KMS-11 (cell line): ENCODE measurements around the gene DNASE2.

ENCODE experiments used
- H2AFZ ChIP-seq: fragments of 200-600 bp; sonication (generic); 2 replicates; pipeline ENCODE4 v1.6.1; 2016; ENCODE audit warnings: antibody characterized with exemption, mixed run types, low read depth
- H3K27ac ChIP-seq: fragments of 200-600 bp; sonication (generic); 2 replicates; pipeline ENCODE4 v1.6.1; 2016; ENCODE audit warnings: mild to moderate bottlenecking, mixed run types
- H3K27me3 ChIP-seq: fragments of 200-600 bp; sonication (generic); 2 replicates; pipeline ENCODE4 v1.6.1; 2017; ENCODE audit warnings: mild to moderate bottlenecking, low read depth, mixed run types, moderate library complexity; ENCODE audit not compliant: insufficient read depth
- H3K36me3 ChIP-seq: fragments of 200-600 bp; sonication (generic); 2 replicates; pipeline ENCODE4 v1.6.1; 2017; ENCODE audit warnings: mild to moderate bottlenecking, mixed run types; ENCODE audit not compliant: insufficient read depth
- H3K4me1 ChIP-seq: fragments of 200-600 bp; sonication (generic); 2 replicates; pipeline ENCODE4 v1.6.1; 2016; ENCODE audit warnings: mild to moderate bottlenecking, low read depth, mixed run types; ENCODE audit not compliant: poor library complexity, severe bottlenecking
- H3K4me2 ChIP-seq: fragments of 200-600 bp; sonication (generic); 2 replicates; pipeline ENCODE4 v1.7.0; 2016; ENCODE audit warnings: mild to moderate bottlenecking, mixed run types
- H3K4me3 ChIP-seq: fragments of 200-600 bp; sonication (generic); IDR thresholded peaks from 2 replicates; pipeline ENCODE4 v1.6.1; 2017; ENCODE audit warnings: low read depth, low read length, mixed read lengths; ENCODE audit not compliant: insufficient read depth
- H3K79me2 ChIP-seq: fragments of 200-600 bp; sonication (generic); 2 replicates; pipeline ENCODE4 v1.6.1; 2016; ENCODE audit warnings: low read depth, mixed run types; ENCODE audit not compliant: insufficient read depth
- H3K9ac ChIP-seq: fragments of 200-600 bp; sonication (generic); 2 replicates; pipeline ENCODE4 v1.6.1; 2016; ENCODE audit warnings: mild to moderate bottlenecking, mixed run types
- H4K20me1 ChIP-seq: fragments of 200-600 bp; sonication (generic); 2 replicates; pipeline ENCODE4 v1.6.1; 2016; ENCODE audit warnings: mild to moderate bottlenecking, mixed run types; ENCODE audit not compliant: insufficient read depth
- CTCF ChIP-seq: fragments of 200-600 bp; sonication (generic); conservative IDR thresholded peaks from 2 replicates; pipeline ENCODE4 v1.6.1; 2017; ENCODE audit warnings: low read depth, mild to moderate bottlenecking, antibody characterized with exemption, low read length, moderate library complexity, mixed read lengths

Gene DNASE2

GRCh38 chr19:12843999-12844732, 37.1 kb downstream of the DNASE2 start:
- no peak for TF ChIP-seq CTCF
- Histone ChIP-seq H3K4me2 (no peak overlapping the region), H3K9ac (no peak overlapping the region), H3K27me3 (no peaks in the 10 kb centered on the region), H4K20me1 (no peaks in the 10 kb centered on the region), H2AFZ (no peak overlapping the region), H3K36me3 (no peaks in the 10 kb centered on the region), H3K4me3 (no peak overlapping the region), H3K27ac (no peak overlapping the region), H3K79me2 (no peaks in the 10 kb centered on the region), H3K4me1 (peaks cover 3% of the 10 kb centered on the region)

- Histone ChIP-seq H3K36me3 (no peaks in the 10 kb centered on the region), H2AFZ (no peak overlapping the region), H3K27me3 (no peaks in the 10 kb centered on the region), H3K27ac (no peak overlapping the region), H3K4me2 (no peak overlapping the region), H3K79me2 (no peaks in the 10 kb centered on the region), H3K9ac (no peak overlapping the region), H3K4me3 (no peak overlapping the region), H3K4me1 (peaks cover 3% of the 10 kb centered on the region), H4K20me1 (no peaks in the 10 kb centered on the region)
- TF ChIP-seq CTCF, result no peak
These were observed 37.9 kb downstream of the DNASE2 start for GRCh38 chr19:12843328-12843727.

GRCh38 chr19:12842511-12842910, 38.7 kb downstream of the DNASE2 start:
- no peak overlapping the region for H3K9ac ChIP-seq
- H3K4me2 ChIP-seq, result no peak overlapping the region
- no peak overlapping the region for H3K4me3 ChIP-seq
- H3K27ac ChIP-seq, result no peak overlapping the region
- H2AFZ ChIP-seq, result no peak overlapping the region
- H3K27me3 ChIP-seq, result peaks cover 4% of the 10 kb centered on the region
- no peaks in the 10 kb centered on the region for H3K79me2 ChIP-seq
- no peaks in the 10 kb centered on the region for H3K36me3 ChIP-seq
- H4K20me1 ChIP-seq, result no peaks in the 10 kb centered on the region
- H3K4me1 ChIP-seq, result peaks cover 9% of the 10 kb centered on the region
- TF ChIP-seq CTCF, result no peak

GRCh38 chr19:12841094-12841493, 40.2 kb downstream of the DNASE2 start:
- H3K79me2 ChIP-seq, result no peaks in the 10 kb centered on the region
- no peak for TF ChIP-seq CTCF
- H3K27ac ChIP-seq, result no peak overlapping the region
- no peaks in the 10 kb centered on the region for H4K20me1 ChIP-seq
- no peak overlapping the region for H3K4me3 ChIP-seq
- H2AFZ ChIP-seq, result no peak overlapping the region
- H3K4me2 ChIP-seq, result peak overlapping the region; percentile 29; the same call in 1 of the 2 replicates
- H3K27me3 ChIP-seq, result peaks cover 16% of the 10 kb centered on the region
- no peaks in the 10 kb centered on the region for H3K36me3 ChIP-seq
- peaks cover 5% of the 10 kb centered on the region for H3K4me1 ChIP-seq
- H3K9ac ChIP-seq, result no peak overlapping the region
